CD4-positive, alpha-beta T cell treated with Interleukin-15 for 1 hour (primary cell): Measurements from ENCODE around the gene NUDT4B.
"Not testable (repeated sequence)": the region's sequence is repeated elsewhere in the genome, so short reads cannot be mapped to it uniquely, and the experiment has no call there.

Source experiments
- DNase-seq: peaks from one replicate; pipeline ENCODE4 v3.0.0-alpha.2; 2020

NUDT4B gene

GRCh38 chr1:148738667-148739066 is 9.9 kb upstream of the NUDT4B start:
- not testable (repeated sequence) for DNase-seq

GRCh38 chr1:148743200-148743599 is 5.4 kb upstream of the NUDT4B start:
- not testable (repeated sequence) for DNase-seq

DNA sequence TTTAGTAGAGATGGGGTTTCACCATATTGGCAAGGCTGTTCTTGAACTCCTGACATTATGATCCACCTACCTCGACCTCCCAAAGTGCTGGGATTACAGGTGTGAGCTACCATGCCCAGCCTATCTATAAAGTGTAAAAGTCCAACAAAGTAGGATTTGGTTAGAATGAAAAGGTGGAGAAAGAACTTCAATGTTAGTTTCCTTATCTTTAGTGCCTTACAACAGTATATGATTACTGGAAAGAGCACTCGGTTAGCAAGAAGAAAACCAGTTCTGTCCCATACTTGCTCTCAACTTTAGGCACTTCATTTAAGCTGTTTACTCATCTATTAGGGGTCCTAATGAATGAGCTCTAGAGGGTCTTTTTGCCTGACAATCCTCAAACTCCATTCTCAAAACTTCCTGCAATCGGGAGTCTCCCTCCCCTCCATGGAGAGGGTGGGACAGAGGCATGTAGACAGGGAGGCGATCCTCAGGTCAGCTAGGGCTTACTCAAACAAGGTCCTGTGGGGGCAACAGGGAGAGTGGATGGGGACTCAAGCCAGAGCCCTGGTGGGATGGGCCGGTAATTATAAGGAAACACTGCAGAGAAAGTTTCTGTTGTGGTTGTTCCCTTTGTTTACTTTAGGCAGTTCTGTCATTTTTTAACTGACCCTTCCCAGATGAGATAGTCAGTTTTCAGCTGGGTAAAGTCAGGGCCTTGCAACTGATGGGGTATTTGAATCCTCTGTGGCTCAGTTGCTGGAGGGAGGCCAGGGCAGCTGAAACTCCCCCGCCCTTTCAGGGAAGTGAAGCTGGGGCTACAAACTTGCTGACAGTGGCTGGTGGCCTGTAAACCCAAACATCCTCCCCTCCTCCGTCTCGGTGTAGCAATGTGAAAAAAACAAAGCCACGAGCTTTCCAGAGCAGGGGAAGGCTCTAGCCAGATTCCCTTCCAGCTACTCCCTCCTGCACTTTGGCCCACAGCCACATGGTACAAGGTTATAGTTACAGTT is 4.6 kb upstream of the NUDT4B start:
- DNase-seq: not testable (repeated sequence)

- DNase-seq: not testable (repeated sequence)
These were observed 734 bp downstream of the NUDT4B start for GRCh38 chr1:148749335-148749681.

DNA sequence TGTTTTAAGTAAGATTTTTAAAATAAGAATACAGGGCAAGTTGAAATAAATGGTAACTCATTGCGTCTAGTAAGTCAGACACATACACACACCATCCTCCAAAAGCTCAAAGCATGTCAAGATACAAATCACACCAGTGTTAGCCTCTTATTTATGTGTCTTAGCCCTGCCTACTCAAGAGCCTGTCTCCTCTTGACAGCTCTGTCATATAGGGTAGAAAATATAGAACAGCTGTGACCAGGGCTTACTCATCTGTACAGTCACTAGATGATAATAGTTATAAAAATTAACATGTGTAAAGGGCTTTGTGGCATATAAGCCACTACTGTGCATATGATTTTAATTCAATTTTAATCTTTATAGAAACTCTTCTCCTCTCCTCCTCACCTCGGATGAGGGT is 7.7 kb downstream of the NUDT4B start:
- DNase-seq: not testable (repeated sequence)

- DNase-seq: not testable (repeated sequence)
These were observed 8.9 kb downstream of the NUDT4B start for GRCh38 chr1:148757446-148757845.

- not testable (repeated sequence) for DNase-seq
These were observed 9.8 kb downstream of the NUDT4B start for GRCh38 chr1:148758412-148758811.

DNA sequence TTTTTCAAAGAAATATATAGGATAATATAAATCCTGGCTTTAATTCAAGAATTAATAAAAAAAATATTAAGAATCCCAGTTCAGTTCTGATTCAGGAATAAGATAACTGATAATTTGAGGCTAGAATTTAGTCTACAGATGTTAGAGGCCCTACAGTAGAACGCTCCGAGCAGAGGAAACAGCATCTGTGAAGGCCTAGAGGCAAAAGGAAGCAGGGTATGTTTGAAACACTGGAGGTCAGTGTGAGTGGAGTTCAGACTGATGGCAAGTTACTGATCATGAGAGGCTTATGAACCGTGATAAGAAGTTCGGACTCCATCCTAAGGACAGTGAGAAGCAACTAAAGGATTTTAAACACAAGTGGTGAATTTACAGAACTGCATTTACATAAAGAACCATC is 10.4 kb downstream of the NUDT4B start:
- not testable (repeated sequence) for DNase-seq

DNA sequence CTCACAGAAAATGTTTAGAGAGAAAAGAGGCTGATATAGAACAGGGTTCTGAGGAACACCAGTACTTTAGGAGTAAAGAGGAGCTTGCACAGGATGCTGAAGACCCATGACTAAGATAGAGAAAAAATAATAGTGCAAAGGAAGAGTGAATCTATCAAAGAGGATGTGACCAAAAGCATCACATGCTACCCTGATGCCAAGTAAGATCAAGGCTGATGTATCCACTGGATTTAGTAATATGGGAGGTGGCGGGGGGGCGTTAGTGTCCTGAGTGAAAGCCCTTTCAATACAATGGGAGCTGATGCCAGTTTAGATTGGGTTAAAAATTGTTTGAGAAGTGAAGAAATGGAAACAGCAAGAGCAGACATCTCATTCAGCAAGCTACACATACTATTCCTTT is 11.2 kb downstream of the NUDT4B start:
- not testable (repeated sequence) for DNase-seq

- not testable (repeated sequence) for DNase-seq
These were observed 11.6 kb downstream of the NUDT4B start for GRCh38 chr1:148760206-148760605.

DNA sequence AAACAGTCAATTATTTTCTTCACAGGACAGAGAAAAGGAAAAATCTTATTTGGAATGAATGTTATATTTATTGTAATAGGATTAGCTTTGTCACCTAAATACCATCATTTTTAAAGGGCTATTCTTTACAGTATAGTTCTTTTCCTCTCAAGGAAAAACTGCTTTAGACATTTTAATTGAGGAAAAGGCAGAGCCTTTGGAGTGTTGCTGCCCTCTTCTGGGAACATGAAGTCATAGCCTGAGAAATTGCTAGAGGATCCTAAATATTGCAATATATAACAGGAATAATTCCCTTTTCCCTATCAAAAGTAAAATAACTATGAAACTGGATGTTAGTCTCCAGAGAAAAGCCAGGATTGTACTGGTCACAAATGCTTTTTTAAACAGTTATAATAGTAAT is 12.8 kb downstream of the NUDT4B start:
- not testable (repeated sequence) for DNase-seq

GRCh38 chr1:148765238-148766019 is 16.9 kb downstream of the NUDT4B start:
- not testable (repeated sequence) for DNase-seq

DNA sequence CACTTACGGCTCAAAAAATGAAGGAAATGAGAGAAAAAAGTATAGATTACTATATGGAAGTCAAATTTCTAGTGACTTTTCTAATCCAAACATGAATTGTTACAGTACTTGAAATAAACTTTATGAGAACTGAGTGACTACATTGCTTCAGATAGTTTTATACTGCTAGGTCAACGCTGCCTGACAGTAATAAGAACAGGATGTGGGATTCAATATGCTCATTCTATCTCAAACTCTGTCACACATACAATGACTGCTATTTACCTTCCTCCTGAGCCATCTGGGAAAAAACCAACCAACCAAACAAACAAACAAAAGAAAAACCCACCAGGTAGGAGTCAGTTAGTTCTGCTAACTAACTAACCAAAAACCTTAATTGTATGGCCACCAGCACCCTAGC is 20.0 kb downstream of the NUDT4B start:
- not testable (repeated sequence) for DNase-seq

DNA sequence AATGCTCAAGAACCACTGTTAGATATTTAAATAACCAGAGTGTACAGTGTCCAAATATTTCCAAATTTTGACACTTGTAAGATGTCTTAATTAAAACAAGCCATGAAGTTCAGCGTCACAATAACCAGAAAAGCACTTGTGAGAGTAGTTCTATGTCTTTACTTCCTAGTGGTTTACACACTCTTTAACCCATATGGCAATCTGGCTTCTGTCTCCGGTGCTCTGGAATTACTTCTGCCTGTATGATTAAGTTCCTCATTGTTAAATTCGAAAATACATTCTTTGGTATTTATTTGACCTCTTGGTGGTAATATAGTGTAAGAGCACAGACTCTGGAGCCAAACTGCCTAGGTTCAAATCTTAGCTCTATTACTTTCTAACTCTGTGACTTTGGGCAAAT is 20.9 kb downstream of the NUDT4B start:
- DNase-seq: not testable (repeated sequence)

DNA sequence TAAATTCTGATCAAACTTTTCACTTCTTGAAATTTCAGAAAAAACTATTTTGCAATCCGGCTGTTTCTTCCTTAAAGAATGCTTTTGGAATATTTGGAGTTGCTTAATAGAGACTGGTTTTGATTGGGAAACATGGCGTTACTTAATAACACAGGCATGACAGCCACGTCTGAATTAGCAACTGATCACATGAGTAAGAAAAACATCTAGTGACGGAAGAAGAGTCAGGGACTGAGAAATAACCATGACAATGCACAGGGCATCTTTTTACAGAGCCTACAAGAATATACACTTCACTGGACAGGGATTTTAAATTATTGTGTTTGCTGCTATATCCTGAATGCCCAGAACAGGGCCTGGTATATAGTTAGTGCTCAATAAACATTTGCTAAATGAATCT is 25.1 kb downstream of the NUDT4B start:
- not testable (repeated sequence) for DNase-seq

DNA sequence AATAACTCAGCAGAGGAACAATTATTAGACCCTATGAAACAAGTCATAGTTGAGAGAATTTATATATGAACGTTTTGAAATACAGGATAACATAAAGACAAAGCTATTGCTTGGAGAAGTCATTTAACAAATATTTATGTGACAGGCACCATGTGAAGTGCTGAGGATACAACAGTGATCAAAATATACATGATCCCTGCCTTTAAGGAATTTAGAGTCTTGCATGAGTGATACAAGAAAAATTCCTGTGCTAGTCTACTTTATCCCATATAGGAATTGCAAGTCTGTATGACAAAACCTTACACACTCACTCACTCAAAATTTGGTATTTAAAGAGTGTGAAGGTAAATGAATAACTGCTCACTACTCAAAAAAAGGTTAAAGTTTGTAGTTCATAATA is 25.5 kb downstream of the NUDT4B start:
- not testable (repeated sequence) for DNase-seq

GRCh38 chr1:148775263-148775662 is 26.7 kb downstream of the NUDT4B start:
- DNase-seq: not testable (repeated sequence)

DNA sequence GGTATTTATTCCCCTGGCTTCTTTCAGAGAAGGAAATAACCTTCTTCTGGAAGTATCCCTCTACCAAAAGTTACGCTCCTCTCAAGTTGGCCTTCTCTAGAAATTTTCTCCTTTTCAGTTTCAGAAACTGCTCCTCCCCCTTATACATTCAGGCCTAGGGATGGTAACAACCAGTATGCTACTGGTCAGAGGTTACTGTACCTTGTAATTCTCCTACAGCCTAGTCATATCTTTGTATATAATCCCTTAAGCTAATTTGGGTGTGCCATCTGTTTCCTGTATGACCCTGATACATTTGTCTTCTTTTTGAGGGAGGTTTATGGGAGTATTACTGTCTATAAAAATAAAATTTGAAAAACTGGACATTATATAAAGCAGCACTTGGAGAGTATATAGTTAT is 29.1 kb downstream of the NUDT4B start:
- not testable (repeated sequence) for DNase-seq

- DNase-seq: not testable (repeated sequence)
These were observed 31.8 kb downstream of the NUDT4B start for GRCh38 chr1:148780404-148780803.

- not testable (repeated sequence) for DNase-seq
These were observed 43.0 kb downstream of the NUDT4B start for GRCh38 chr1:148791543-148792099.

DNA sequence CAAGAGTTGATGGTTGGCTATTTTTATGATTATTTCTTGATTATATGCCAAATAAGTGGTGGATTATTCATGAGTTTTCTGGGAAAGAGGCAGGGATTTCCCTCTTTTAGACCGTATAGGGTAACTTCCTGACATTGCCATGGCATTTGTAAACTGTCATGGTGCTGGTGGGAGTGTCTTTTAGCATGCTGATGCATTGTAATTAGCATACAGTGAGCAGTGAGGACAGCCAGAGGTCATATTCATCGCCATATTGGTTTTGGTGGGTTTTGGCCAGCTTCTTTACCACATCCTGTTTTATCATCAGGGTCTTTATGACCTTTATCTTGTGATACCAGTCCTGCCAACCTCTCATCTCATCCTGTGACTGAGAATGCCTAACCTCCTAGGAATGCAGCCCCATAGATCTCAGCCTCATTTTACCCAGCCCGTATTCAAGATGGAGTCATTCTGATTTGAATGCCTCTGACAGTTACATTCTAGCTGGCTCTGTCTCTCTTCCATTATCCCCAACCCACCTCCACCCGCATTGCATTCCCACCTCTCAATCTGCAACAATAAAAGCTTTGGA is 45.3 kb downstream of the NUDT4B start:
- DNase-seq: not testable (repeated sequence)
